Hepatic stellate cell (primary cell): ENCODE data around the gene GALNT3.

Experiments used
- DNase-seq: peaks from one replicate; pipeline ENCODE4 v3.0.0; 2011; ENCODE audit warnings: low spot score

GALNT3 gene

GRCh38 chr2:165725421-165725820, 68.6 kb downstream of the GALNT3 start:
- peak; percentile 33 for DNase-seq

GRCh38 chr2:165720511-165720910, 73.5 kb downstream of the GALNT3 start:
- DNase-seq: peak; percentile 37

GRCh38 chr2:165718610-165719210, 75.3 kb downstream of the GALNT3 start:
- no peak for DNase-seq

- no peak for DNase-seq
These were observed 78.0 kb downstream of the GALNT3 start for GRCh38 chr2:165716091-165716490.

- no peak for DNase-seq
These were observed 87.0 kb downstream of the GALNT3 start for GRCh38 chr2:165706960-165707487.

- DNase-seq: no peak
These were observed 92.9 kb downstream of the GALNT3 start for GRCh38 chr2:165701147-165701546.

- no peak for DNase-seq
These were observed 93.5 kb downstream of the GALNT3 start for GRCh38 chr2:165700531-165700930.

GRCh38 chr2:165699946-165700345, 94.1 kb downstream of the GALNT3 start:
- no peak for DNase-seq

GRCh38 chr2:165698444-165698884, 95.6 kb downstream of the GALNT3 start:
- peak; percentile 18 for DNase-seq

- DNase-seq: no peak
These were observed 96.2 kb downstream of the GALNT3 start for GRCh38 chr2:165697748-165698443.
